Activated CD8-positive, alpha-beta T cell treated with anti-CD3 and anti-CD28 coated beads for 36 hours (primary cell): ENCODE measurements around the gene HNRNPK. TPM values are rescaled to one million over a fixed set of nuclear protein-coding genes. Genes with fewer than 3 reads are reported as not detected.

ENCODE experiments used
- ATAC-seq: fragments of 200-7000 bp; cut with Tn5 transposase; one replicate; pipeline ENCODE4 v1.10.0; 2021; ENCODE audit warnings: mild to moderate bottlenecking, moderate library complexity
- CTCF ChIA-PET: fragments of 350-600 bp; sonication (Branson Sonifier 250); formaldehyde crosslinking; loops from one replicate; lab custom pipeline; 2021; ENCODE audit warnings: antibody characterized with exemption; lab: Charles Lee
- POLR2A ChIA-PET: fragments of 350-600 bp; sonication (Branson Sonifier 250); formaldehyde crosslinking; loops from one replicate; lab custom pipeline; 2021; ENCODE audit warnings: antibody characterized with exemption; lab: Charles Lee
- DNase-seq: peaks from one replicate; pipeline ENCODE4 v3.0.0-alpha.2; 2020
- H3K27ac Mint-ChIP-seq: one replicate; pipeline ENCODE4 v1.8.0; 2021; ENCODE audit warnings: mild to moderate bottlenecking, mixed read lengths
- H3K27me3 Mint-ChIP-seq: one replicate; pipeline ENCODE4 v1.8.0; 2021; ENCODE audit warnings: mixed read lengths
- H3K36me3 Mint-ChIP-seq: one replicate; pipeline ENCODE4 v1.8.0; 2021; ENCODE audit warnings: low read depth, mixed read lengths
- H3K4me1 Mint-ChIP-seq: one replicate; pipeline ENCODE4 v1.8.0; 2021; ENCODE audit warnings: low read depth, mixed read lengths
- H3K4me3 Mint-ChIP-seq: one replicate; pipeline ENCODE4 v1.8.0; 2021; ENCODE audit warnings: mild to moderate bottlenecking, moderate library complexity, mixed read lengths
- H3K9me3 Mint-ChIP-seq: one replicate; pipeline ENCODE4 v1.8.0; 2021; ENCODE audit warnings: mixed read lengths
- intact Hi-C: fragments of 100-400 bp; cut with micrococcal nuclease; formaldehyde crosslinking; loops from one replicate; pipeline ENCODE4 v1.10.0; 2022
- microRNA-seq: library from miRNA; unstranded; fragments of <30 nt; microRNA quantifications from one replicate; pipeline ENCODE4 v1.2.0, GENCODE V29; 2022; ENCODE audit warnings: borderline microRNAs expressed, borderline replicate concordance
- total RNA-seq, 2 experiments: library from RNA; stranded (reverse); gene quantifications; one replicate each; pipeline ENCODE4 v1.2.3, GENCODE V29; 2021
- TF ChIP-seq, protein P1 (sequence below): fragments of 200-600 bp; IDR thresholded peaks from one replicate; pipeline ENCODE4 v1.8.0; 2022; ENCODE audit warnings: antibody characterized with exemption, mild to moderate bottlenecking

HNRNPK gene
- total RNA-seq, 2 experiments from 2014 or later: 761 to 773 TPM

GRCh38 chr9:83927591-83927990 is 52.4 kb downstream of the HNRNPK start:
- CTCF ChIA-PET: interaction anchor here (1.3 kb wide), 1 partner anchor 10 kb away, joined by 4 read pairs; no protein-coding TSS in a partner anchor
- POLR2A ChIA-PET: no interaction called here
- DNase-seq: no peak
- Mint-ChIP-seq H3K4me3 (no peak overlapping the region), H3K4me1 (peaks cover 3% of the 10 kb centered on the region), H3K9me3 (no peaks in the 10 kb centered on the region), H3K27ac (no peak overlapping the region), H3K27me3 (no peaks in the 10 kb centered on the region), H3K36me3 (no peaks in the 10 kb centered on the region)
- TF ChIP-seq, protein P1, sequence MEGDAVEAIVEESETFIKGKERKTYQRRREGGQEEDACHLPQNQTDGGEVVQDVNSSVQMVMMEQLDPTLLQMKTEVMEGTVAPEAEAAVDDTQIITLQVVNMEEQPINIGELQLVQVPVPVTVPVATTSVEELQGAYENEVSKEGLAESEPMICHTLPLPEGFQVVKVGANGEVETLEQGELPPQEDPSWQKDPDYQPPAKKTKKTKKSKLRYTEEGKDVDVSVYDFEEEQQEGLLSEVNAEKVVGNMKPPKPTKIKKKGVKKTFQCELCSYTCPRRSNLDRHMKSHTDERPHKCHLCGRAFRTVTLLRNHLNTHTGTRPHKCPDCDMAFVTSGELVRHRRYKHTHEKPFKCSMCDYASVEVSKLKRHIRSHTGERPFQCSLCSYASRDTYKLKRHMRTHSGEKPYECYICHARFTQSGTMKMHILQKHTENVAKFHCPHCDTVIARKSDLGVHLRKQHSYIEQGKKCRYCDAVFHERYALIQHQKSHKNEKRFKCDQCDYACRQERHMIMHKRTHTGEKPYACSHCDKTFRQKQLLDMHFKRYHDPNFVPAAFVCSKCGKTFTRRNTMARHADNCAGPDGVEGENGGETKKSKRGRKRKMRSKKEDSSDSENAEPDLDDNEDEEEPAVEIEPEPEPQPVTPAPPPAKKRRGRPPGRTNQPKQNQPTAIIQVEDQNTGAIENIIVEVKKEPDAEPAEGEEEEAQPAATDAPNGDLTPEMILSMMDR: no peak
- intact Hi-C loops: loop anchor here (10.0 kb wide), 1 partner anchor 223 kb away; the partner anchor contains the start of gene UBQLN1
- no peak for ATAC-seq

GRCh38 chr9:83920927-83921707 is 58.9 kb downstream of the HNRNPK start, which contains the start of gene KIF27:
TSS of gene KIF27 (minus strand) at chr9:83921432. CDS start at chr9:83915591, 5,841 bp downstream.
- H3K9me3 Mint-ChIP-seq: no peaks in the 10 kb centered on the region
- H3K4me3 Mint-ChIP-seq: peak within 1 kb of the TSS; percentile 83
- DNase-seq (peak; percentile 99), ATAC-seq (peak; percentile 94)
- H3K27me3 Mint-ChIP-seq: no peaks in the 10 kb centered on the region
- POLR2A ChIA-PET: interaction anchor here (0.6 to 2.0 kb wide), 12 partner anchors 9 to 373 kb away, joined by 3 to 14 read pairs (median 4); partner anchors contain the start of genes HNRNPK, IDNK, RMI1 and UBQLN1
- peaks cover 17% of the 10 kb centered on the region for H3K4me1 Mint-ChIP-seq
- no peaks in the 10 kb centered on the region for H3K36me3 Mint-ChIP-seq
- CTCF ChIA-PET: interaction anchor here (0.8 to 2.6 kb wide), 14 partner anchors 9 to 364 kb away, joined by 3 to 6 read pairs (median 3); partner anchors contain the start of genes HNRNPK and RMI1
- TF ChIP-seq, protein P1: peak; percentile 55
- intact Hi-C loops: loop anchor here (5.0 to 10.0 kb wide), 2 partner anchors 61 to 216 kb away; partner anchors contain the start of genes HNRNPK, RMI1 and UBQLN1
- H3K27ac Mint-ChIP-seq: peak within 1 kb of the TSS; percentile 90

DNA sequence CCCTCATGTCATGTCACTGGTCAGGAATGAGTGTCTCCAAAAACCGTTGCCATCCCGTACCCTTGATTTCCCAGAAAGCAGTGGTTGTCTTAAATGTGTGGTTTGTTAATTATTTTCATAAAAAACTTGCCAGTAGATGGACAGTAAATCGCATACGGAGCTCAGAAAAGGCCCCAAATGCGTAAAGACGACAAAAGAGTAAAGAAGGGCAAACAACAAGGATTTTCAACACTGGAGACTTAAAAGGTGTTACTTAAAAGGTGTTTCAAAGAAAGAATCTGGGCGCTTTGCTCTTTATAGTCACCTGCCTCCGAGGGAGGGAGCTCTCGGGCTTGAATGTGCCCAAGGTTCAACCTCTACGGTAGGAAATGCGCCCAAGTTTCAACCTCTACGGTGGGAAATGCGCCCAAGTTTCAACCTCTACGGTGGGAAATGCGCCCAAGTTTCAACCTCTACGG is 59.5 kb downstream of the HNRNPK start:
- no peaks in the 10 kb centered on the region for H3K27me3 Mint-ChIP-seq
- no peaks in the 10 kb centered on the region for H3K9me3 Mint-ChIP-seq
- CTCF ChIA-PET: interaction anchor here (0.7 to 2.6 kb wide), 11 partner anchors 40 to 376 kb away, joined by 3 to 6 read pairs (median 3); partner anchors contain the start of genes HNRNPK and RMI1
- H3K4me3 Mint-ChIP-seq: peak overlapping the region; percentile 83
- ATAC-seq (peak; percentile 31), DNase-seq (no peak)
- peak overlapping the region; percentile 90 for H3K27ac Mint-ChIP-seq
- POLR2A ChIA-PET: interaction anchor here (0.6 to 2.0 kb wide), 12 partner anchors 36 to 423 kb away, joined by 3 to 14 read pairs (median 3); partner anchors contain the start of genes HNRNPK, IDNK, RMI1 and UBQLN1
- intact Hi-C loops: loop anchor here (5.0 to 10.0 kb wide), 2 partner anchors 62 to 216 kb away; partner anchors contain the start of genes HNRNPK, RMI1 and UBQLN1
- TF ChIP-seq, protein P1: no peak
- no peaks in the 10 kb centered on the region for H3K36me3 Mint-ChIP-seq
- H3K4me1 Mint-ChIP-seq: peaks cover 17% of the 10 kb centered on the region

GRCh38 chr9:83919111-83919510 is 60.9 kb downstream of the HNRNPK start:
- Mint-ChIP-seq H3K4me3 (no peak overlapping the region), H3K9me3 (no peaks in the 10 kb centered on the region), H3K4me1 (peaks cover 17% of the 10 kb centered on the region), H3K27ac (no peak overlapping the region), H3K27me3 (no peaks in the 10 kb centered on the region), H3K36me3 (no peaks in the 10 kb centered on the region)
- CTCF ChIA-PET: interaction anchor here (1.3 kb wide), 1 partner anchor 375 kb away, joined by 4 read pairs; no protein-coding TSS in a partner anchor
- no peak for ATAC-seq
- intact Hi-C loops: loop anchor here (5.0 kb wide), 1 partner anchor 297 kb away; the partner anchor contains the start of gene IDNK
- POLR2A ChIA-PET: no interaction called here
- TF ChIP-seq, protein P1: no peak
- DNase-seq: no peak

Small RNAs within 50 kb of the gene (microRNA-seq; reads per million reads assigned to microRNA genes)
- 374 reads per million, percentile 82 among the genes with 10 or more reads in this experiment for gene MIR7-1

Other genes with a start within 250 kb of the HNRNPK start
- 1 to 10 TPM; 3.9 to 4.4 TPM for gene GKAP1, start 162.4 kb downstream of the HNRNPK start, total RNA-seq
- 1 to 10 TPM; 2.6 to 3.4 TPM for gene KIF27, start 58.8 kb downstream of the HNRNPK start, total RNA-seq
- gene RMI1, start 590 bp upstream of the HNRNPK start, total RNA-seq: 10 to 100 TPM; 20.1 to 20.6 TPM